Effector CD8-positive, alpha-beta T cell (primary cell): Measurements from ENCODE around the gene TSC22D4.

Experiments used
- DNase-seq: peaks from one replicate; lab custom pipeline; 2025; lab: John Stamatoyannopoulos, UW

The TSC22D4 gene

DNA sequence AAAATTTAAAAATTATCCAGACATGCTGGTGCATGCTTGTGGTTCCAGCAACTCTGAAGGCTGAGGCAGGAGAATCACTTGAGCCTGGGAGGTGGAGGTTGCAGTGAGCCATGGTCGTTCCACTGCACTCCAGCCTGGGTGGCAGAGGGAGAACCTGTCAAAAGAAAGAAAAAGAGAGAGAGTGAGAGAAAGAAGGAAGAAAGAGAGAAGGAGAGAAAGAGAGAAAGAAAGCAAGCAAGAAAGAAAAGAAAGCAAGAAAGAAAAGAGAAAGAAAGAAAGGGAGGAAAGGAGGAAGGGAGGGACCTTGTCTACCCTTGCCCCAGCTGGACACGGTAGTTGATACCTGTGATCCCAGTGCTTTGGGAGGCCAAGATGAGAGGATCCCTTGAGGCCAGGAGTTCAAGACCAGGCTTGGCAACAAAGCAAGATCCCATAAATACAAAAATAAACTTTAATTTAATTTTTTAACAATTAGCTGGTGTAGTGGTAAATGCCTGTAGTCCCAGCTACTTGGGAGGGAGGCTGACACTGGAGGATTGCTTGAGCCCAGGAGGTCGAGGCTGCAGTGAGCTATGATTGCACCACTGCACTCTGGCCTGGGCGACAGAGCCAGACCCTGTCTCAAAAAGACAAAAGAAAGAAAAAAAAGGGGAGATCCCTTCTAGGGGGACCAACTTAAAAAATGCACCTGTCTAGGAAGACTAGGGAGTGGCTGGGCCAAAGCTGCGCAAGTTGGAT is 13.9 kb upstream of the TSC22D4 start:
- DNase-seq = no peak

- no peak for DNase-seq
Observed at GRCh38 chr7:100491192-100491578, 12.2 kb upstream of the TSC22D4 start.

GRCh38 chr7:100490483-100491191 is 11.6 kb upstream of the TSC22D4 start:
- DNase-seq = no peak

DNA sequence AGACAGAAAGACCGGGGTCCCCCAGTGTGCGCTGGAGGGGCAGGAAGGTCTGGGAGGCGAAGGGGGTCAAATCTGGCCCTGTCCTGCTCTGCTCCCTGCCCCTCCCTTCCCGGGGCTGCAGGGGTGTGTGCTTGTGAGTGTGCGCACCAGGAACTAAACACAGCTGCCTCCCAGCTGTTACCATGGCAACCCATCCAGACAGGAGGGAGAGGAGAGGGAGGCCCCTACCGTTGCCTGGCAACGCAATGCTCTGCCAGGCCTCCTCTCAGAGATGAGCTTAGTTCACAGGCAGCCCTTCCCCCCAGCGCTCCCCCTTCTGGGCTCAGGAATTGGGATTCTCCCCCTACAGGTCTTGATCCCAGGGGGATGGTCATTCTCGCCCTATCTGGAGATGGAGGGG is 10.8 kb upstream of the TSC22D4 start:
- no peak for DNase-seq

DNA sequence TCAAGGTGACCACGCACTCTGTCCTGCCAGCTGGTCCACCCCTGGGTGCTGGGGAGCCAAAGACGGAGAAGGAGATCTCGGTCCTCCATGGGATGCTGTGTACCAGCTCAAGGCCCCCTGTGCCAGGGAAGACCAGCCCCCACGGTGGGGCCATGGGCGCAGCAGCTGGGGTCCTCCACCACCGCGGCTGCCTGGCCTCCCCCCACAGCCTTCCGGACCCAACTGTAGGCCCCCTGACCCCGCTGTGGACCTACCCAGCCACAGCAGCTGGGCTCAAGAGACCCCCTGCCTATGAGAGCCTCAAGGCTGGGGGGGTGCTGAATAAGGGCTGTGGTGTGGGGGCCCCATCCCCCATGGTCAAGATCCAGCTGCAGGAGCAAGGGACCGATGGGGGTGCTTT is 10.1 kb upstream of the TSC22D4 start:
- no peak for DNase-seq

DNA sequence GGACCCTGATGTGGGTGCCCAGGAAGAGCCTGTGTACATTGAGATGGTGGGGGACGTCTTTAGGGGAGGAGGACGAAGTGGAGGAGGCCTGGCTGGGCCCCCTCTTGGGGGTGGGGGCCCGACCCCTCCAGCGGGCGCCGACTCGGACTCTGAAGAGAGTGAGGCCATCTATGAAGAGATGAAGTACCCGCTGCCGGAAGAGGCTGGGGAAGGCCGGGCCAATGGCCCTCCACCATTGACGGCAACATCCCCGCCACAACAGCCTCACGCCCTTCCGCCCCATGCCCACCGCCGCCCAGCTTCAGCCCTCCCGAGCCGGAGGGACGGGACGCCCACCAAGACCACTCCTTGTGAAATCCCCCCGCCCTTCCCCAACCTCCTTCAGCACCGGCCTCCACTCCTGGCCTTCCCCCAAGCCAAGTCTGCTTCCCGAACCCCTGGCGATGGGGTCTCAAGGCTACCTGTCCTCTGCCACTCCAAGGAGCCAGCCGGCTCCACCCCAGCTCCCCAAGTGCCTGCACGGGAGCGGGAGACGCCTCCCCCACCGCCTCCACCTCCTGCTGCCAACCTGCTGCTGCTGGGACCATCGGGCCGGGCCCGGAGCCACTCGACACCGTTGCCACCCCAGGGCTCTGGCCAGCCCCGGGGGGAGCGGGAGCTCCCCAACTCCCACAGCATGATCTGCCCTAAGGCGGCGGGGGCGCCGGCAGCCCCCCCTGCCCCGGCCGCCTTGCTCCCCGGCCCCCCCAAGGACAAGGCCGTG is 9.5 kb upstream of the TSC22D4 start:
- DNase-seq = no peak

GRCh38 chr7:100486753-100487446 is 7.9 kb upstream of the TSC22D4 start:
- DNase-seq = no peak

DNA sequence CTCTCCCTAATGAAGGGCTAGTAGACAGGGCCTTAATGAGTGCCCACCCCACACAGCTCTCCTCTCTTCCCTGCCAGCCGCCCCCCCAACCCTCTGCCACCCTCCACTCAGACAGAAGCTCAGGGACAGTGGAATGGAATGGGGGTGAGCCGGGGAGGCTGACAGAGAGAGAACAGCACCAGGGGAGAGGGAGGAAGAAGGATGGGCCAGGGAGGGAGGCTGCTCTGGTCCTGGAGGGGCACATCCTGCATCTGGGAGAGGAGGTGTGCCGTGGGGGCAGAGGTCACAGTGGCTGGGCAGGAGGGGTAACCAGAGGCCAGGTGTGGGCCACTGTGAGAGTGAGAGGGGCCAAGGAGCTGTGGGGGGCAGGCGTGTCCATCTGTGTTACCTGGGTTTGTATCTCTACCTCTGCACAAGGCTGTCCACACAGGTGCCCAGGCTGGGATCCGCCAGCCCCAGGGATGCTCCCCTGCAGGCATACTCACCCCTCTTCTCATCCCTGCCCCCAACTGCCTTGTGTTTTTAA is 7.2 kb upstream of the TSC22D4 start:
- DNase-seq = no peak

DNA sequence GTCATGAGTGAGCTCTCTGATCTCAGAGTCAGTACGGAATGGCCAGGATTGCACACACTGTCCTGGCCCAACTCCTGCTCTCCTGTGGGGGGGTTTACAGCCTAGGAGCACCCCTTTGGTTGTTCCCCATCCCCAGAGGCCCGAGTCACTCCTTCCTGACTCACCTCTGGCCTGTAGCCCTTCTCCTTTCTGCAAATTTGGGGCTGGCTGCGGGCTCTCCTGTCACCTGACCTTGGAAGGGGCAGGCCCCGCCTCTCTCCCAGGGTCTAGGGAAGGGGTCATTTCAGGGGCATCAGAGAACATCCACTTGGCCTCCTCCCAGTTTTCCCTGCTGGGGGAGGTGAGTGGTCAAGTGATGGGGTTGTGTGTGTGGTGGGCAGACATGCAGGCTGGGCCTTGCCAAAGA is 6.5 kb upstream of the TSC22D4 start:
- no peak for DNase-seq

DNA sequence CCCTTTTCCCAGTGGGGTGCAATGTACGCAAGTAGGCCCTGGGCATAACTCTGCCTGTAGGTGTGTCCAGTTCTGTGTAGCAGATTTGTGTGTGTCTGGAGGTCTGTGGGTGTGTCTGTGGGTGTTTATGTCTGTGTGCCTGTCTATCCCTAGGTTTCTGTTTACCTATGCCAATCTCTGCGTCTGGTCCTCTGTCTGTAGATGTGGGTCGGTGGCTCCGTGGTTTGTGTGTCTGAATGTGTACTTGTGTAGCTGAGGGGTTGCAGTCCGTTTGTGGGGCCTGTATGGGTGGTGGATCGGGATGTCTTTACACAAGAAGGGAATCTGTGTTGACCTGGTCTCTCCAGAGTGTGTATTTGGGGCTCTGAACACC is 5.6 kb upstream of the TSC22D4 start:
- no peak for DNase-seq

GRCh38 chr7:100483722-100484672 is 5.0 kb upstream of the TSC22D4 start, which contains the start of gene NYAP1:
TSS of gene NYAP1 (plus strand) at chr7:100483927. CDS start at chr7:100485312, 1,385 bp downstream.
- DNase-seq = peak; percentile 56

- peak; percentile 77 for DNase-seq
Observed at GRCh38 chr7:100483090-100483721, 4.2 kb upstream of the TSC22D4 start.

DNA sequence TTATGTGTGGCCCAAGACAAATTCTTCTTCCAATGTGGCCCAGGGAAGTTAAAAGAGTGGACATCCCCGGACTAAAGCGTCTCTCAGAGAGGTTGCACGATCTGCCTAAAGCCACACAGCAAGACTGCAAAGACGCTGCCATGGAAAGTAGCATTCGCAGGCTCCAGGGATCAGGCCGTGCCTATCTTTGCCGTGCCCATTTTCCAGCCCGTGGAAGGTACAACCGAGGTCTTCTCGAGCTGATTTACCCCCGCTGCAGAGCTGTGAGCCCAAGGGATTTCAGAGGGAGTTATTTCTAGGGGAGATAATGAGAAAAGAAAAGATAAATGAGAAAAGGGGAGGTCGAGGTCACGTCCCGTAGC is 3.7 kb upstream of the TSC22D4 start:
- DNase-seq = no peak

DNA sequence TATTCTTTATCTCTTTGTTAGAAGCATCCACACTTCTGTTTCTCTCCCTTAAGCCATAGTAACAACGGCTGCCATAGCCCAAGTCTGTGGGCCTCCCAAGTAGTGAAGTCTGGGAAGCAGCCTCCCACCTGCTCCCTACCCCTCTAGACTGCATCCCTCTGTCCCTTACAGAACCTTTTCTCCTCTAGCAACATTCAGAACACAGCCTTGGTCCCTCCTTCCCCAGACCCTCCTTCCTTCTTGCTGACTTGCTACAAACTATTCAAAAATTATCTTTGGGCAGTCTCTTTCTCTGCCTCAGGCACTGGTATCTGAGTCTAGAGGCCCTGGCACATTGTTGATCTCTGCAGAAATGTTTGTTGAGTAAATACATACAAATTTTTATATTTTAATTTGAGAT is 2.5 kb upstream of the TSC22D4 start:
- no peak for DNase-seq

DNA sequence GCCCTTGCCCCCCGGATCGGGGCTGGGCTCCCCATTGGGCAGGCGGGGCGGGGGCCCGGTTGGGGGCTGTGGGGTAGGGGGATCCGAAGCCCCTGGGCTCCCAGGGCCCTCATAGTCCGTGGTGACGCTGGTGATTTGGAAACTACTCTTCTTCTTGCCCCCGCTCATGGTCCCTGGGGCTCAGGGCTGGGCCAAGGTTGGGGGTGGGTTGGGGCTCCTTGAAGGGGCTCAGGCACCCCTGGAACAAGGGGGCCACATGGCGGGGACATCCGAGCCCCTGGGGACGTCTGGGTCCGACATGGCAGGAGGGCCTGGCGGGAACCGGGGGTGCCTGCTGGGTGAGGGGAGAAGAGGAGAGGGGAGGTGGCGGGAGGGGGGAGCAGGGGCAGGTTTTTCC is 1.1 kb downstream of the TSC22D4 start:
- DNase-seq = no peak

DNA sequence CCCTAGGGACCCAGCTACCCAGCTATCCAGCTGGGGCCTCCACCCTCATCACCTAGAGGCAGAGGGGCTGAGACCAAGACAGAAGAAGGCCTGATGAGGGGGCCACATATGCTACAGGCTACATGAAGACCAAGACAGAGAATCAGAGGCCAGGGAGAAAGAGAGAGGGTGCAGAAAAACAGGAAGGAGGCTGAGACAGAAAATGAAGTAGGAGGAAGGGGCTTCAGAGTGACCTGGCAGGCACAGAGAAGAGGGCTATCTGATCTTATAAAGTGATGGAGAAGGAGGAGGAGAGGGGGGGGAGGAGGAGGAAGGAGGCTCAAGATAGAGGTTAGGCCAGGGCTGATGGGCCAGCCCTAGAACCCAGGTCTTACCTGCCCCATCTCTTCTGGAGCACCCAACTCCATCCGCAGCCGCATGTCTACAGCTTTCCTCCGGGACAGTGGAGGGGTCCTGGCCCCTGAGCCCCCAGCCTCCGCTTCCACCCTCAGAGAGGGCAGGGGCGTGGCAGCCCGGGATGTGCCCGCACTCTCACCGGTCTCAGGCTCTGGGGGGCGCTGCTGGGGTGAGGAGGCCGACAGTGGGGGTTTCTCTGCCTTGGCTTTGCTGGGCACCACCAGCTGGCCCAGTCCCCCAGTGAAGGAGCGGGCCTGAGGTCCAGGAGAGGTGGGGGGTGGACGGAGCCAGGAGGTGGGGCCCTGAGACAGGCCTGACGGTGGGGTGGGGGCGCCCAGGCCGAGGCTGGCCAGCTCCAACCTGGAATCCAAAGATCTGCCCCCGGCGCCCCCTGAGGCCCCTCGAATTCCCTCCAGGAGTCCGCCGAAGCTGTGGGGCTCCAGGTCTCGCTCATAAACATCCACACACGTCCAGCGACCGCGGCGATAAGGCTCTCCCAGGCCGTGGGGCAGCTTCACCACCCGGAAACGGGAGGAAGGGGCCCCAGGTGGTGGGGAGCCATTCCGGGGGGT is 1.8 kb downstream of the TSC22D4 start:
- peak; percentile 11 for DNase-seq

GRCh38 chr7:100476101-100476780 is 2.8 kb downstream of the TSC22D4 start:
- DNase-seq = no peak

- DNase-seq = no peak
Observed at GRCh38 chr7:100475549-100475948, 3.5 kb downstream of the TSC22D4 start.
